ENCODE results near the gene COL20A1. TPM values are rescaled to one million over a fixed set of nuclear protein-coding genes. Genes with fewer than 3 reads are reported as not detected.

The COL20A1 gene
- total RNA-seq, 1 experiment from 2014 or later: 0.97 TPM

DNA sequence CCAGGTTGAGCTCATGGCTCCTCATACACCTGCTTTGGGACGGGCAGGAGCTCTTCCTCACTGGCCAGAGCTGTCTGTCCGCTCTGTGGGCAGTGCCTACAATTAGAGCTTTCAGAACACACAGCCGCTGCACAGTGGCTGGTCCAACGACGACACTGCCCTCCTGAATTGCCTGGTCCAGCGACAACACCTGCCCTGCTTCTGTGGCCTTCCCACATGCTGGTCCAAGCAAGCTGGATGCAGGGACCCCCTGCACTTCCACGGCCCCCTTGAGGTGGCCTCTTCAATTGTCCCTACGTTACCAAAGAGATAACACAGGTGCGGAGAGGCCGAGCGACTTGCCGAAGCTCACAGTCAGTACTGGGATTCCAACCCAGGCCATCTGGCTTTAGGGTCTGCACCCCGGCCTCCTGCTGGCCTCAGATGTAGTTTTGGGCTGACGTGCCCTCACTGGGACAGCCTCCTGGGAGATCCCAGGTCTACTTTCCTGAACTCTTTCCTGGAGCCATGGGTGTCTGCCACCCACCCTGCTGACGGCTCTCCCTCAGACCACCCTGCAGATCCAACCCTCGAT is 69.5 kb downstream of the COL20A1 start:
- no peak for DNase-seq (ENCODE audit: low read depth)

GRCh38 chr20:63363013-63363957 is 70.3 kb downstream of the COL20A1 start:
- DNase-seq (ENCODE audit: low read depth): no peak

- no peak for DNase-seq (ENCODE audit: low read depth)
Observed at GRCh38 chr20:63363981-63364561, 71.1 kb downstream of the COL20A1 start.

DNA sequence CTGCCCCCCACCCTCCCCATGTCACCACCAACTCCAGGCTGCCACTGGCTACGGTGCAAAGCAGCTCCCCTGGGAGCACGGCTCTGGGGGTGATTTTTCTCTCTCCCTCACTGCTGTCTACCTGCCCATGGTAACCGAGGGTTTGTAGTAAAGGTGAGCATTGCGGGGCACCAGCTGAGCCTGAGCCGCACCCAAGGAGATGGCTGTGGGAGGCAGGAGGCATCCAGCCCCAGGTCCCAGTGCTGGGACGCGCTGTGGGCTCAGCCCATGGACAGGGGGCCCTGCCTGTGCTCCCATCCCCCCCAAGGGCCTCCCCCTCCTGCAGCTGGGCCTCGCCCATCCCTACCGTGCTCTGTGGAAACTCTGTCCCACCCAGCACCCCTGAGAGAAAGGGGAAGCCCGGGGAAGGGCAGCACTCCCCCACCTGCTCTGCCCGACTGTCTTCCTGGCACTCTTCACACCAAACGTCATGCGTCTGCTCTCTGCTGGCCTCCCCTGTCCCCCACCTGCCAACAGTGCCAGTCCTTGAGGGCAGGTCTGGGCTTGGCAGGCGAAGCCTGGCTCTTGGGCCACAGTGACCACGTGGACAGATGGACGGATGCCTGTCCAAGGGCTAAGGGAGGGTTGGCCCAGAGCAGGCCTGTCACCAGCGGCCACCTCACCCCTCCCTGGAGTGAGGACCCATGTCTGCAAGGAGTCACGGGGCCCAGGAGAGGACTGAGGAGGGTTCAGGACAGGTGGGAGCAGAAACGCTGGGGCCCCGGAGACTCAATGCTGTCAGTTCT is 72.0 kb downstream of the COL20A1 start:
- DNase-seq (ENCODE audit: low read depth): no peak

GRCh38 chr20:63365601-63366389 is 72.8 kb downstream of the COL20A1 start:
- no peak for DNase-seq (ENCODE audit: low read depth)

GRCh38 chr20:63366390-63367365 is 73.7 kb downstream of the COL20A1 start:
- DNase-seq (ENCODE audit: low read depth): no peak

DNA sequence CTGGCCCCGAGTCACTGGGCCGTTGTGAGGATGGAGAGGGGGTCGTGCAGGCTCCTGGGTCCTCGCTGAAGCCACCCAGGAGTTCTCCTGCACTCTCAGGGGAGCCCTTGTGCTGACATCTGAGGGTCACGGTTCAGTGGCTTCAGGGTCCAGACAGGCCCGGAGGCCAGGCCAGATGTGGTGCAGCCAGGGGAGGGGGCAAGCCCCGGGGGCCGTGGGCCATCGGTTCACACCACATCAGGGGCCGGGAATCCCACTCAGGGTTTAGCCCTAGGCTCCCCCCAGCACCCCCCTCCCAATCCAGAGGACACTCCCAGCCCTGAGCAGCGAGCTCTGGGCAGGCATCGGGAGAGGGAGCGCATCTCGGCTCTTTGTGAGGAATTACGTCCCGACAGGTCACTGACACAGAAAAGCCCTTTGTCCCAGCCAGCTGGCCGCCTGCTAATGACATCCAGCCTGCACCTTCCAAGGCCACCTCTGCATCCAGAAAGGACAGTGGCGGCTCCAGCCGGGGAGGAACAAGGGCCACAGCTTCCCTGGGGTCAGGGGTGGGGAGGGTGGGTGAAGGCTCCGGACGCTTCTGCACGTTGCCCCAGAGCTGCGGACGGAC is 74.6 kb downstream of the COL20A1 start:
- DNase-seq (ENCODE audit: low read depth): no peak

- no peak for DNase-seq (ENCODE audit: low read depth)
Observed at GRCh38 chr20:63368151-63368550, 75.2 kb downstream of the COL20A1 start.

DNA sequence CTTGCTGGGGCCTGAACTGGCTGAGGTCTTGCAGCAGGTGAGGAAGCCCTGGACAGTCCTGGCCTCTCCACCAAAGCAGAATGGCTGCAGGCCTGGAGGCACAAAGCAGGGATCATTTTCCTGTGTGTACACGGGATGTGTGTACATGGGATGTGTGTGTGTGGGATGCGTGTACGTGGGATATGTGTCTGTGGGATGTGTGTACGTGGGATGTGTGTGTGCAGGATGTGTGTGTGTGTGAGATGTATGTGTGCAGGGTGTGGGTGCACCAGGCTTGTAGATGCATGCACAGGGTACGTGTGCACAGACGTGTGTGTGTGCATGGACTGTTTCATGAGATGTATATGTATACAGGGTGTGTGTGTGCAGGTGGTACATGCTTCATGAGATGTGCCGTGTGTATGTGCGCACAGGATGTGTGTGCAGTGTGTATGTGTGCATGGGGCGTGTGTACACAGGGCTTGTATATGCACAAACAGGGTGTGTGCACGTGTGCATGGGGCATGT is 76.1 kb downstream of the COL20A1 start:
- no peak for DNase-seq (ENCODE audit: low read depth)

DNA sequence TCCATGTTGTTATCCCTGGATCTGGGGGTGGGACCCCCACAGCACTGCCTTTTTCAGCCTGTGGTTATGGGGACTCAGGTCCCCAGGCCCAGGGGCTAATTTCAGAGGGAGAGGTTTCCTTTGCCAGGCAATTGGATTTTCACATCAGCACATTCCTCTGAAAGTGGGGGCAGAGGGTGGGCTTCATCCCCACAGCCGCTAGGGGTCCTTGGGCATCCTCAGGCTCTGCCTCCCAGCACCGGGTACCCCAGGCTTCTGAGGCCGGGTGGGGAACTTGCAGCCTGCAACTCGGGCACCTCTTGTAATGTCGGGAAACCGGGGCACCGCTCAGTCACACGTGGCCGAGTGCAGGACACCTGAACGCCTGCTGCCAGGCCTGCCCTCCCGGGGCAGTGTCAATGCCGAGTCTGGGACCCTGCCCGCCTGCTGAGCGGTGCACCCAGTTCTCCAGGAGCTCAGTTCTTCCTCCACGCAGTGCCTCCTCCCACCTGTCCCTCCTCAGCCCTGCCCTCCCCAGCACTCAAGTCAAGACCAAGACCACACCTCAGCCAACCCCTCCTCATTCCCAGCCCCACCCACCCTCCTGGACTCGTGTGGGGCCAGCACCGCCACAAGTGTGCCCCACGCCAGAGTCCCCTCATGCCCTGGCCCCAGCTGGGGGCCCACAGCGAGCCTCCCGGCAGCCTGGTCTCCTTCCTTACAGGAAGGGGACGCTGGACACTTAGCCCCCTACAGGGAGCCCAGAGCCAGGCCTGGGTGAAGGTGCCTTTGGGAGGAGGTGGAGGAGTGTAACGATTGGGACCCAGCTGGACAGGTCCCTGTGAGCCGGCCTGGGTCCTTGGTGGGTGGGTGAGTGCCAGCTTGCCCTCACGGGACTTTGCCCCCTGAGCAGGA is 77.0 kb downstream of the COL20A1 start:
- no peak for DNase-seq (ENCODE audit: low read depth)

GRCh38 chr20:63370618-63371187 is 77.7 kb downstream of the COL20A1 start:
- no peak for DNase-seq (ENCODE audit: low read depth)

DNA sequence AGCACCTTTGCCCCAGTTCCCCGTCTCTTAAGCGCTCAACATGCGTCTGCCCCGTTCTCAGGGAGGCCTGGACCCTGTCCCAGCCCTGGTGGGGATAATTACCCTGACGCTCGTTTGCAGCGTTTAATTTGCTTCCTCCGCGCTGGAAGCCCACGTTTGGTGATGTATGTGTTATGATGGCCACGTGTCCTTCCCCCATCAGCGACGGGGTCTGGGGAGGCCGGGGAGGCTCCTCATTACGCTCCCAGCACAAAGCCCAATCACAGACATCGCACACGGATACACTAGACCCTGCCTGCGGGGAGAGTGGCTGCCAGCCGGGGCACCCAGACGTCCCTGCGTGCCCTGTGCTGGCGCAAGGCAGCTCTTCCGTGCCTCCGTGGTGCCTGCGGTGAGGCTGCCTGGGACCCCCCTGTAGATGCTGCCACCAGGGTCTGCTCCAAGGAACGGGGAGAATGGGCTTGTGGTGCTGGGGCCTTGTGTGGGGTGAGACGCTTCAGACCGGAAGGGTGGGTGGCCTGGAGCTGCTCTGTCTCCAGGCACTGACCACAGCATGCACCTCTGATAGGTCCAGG is 78.4 kb downstream of the COL20A1 start:
- no peak for DNase-seq (ENCODE audit: low read depth)

DNA sequence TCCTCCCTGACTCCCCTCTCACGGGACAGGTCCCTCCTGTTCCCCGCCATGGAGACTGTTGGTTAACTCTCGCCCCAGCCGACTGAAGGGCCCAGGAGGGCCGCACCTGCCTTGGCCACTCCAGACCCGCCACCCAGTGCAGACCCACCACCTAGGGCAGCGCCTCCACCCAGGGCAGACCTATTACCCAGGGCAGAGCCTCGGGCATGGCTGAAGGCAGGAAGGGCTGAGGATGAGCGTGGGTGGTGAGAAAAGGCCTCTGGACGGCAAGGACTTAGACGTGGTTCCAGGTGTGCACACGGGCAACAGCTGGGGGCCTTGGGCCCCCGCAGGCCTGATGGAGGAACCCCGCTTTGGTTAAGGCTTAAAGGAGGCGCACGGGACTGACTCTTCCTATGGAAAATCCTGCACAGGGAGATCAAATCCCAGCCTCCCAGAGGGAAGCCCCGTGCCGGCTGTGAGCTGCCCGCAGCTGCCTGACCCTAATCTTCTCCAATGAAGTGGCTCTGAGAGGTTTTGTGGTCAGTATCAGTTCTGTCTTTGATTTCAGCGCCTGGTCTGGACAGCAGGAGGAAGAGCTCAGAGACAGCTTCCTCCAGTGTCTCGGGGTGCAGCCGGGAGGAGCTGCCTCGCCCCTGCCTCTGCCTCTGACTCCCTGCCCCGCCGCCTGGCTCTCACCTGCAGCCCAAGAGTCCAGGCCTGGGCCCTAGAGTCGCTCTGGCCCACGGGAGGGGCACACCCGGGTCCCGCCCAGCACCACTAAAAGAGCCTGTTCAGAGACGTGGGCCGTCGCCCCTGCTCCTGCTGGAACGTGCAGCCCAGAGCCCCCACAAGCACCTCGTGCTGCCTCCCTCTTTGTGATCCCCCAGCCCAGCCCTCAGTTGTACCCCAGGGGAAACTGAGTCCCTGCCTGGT is 80.2 kb downstream of the COL20A1 start:
- no peak for DNase-seq (ENCODE audit: low read depth)

DNA sequence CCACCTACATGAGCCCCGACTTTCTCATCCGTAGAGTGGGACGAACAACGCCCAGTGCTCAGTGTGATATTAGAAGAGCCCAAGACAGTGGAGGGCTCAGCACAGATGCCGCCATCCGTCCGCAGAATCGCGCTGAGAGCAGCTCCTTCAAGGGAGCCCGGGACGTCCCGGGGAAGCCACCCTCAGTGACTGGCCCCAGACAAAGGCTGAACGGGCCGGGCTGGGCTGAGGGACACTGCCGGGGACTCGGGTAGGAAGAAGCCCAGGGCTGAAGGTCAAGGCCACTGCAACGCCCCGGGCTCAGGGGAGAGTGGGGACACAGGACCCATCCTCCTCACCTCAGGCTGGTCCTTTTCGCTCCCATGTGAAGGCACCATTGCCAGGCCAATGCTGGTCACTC is 81.0 kb downstream of the COL20A1 start:
- no peak for DNase-seq (ENCODE audit: low read depth)

DNA sequence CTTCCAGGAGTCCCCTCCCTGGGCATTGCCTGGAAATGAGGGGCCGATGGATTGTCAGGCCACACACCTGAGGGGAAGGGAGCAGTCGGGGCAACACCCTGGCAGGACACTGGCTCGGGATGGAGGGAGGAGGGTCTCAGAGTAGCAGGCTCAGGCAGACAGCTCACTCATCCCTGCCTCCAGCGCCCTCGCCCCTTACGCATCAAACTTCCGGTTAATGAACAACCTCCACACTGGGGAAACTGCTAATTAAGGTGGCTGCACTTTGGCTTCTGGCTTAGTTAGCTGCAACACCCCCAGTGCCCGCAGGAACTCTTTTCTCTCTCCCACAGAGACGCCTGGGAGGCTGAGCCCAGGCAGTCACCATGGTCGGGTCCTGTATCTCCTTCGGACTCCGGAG is 81.5 kb downstream of the COL20A1 start:
- DNase-seq (ENCODE audit: low read depth): no peak

DNA sequence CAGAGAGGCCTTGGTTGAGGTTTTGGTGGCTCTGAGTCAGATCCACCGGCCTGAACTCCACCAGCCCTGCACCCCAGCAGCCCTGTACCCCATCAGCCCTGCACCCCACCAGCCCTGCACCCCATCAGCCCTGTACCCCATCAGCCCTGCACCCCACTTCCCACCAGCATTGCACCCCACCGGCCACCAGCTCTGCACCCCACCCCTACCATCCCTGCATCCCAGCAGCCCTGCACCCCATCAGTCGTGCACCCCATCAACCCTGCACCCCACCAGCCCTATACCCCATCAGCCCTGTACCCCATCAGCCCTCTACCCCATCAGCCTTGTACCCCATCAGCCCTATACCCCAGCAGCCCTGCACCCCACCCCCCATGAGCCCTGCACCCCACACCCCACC is 82.5 kb downstream of the COL20A1 start:
- no peak for DNase-seq (ENCODE audit: low read depth)

Data from Daoy (cell line).